ENCODE results near the gene SERPINE2. TPM values are rescaled to one million over a fixed set of nuclear protein-coding genes. Genes with fewer than 3 reads are reported as not detected.
"Not testable (repeated sequence)": the region's sequence is repeated elsewhere in the genome, so short reads cannot be mapped to it uniquely, and the experiment has no call there.

SERPINE2 gene
- total RNA-seq, 1 donor from 2014 or later = 19.2 TPM

DNA sequence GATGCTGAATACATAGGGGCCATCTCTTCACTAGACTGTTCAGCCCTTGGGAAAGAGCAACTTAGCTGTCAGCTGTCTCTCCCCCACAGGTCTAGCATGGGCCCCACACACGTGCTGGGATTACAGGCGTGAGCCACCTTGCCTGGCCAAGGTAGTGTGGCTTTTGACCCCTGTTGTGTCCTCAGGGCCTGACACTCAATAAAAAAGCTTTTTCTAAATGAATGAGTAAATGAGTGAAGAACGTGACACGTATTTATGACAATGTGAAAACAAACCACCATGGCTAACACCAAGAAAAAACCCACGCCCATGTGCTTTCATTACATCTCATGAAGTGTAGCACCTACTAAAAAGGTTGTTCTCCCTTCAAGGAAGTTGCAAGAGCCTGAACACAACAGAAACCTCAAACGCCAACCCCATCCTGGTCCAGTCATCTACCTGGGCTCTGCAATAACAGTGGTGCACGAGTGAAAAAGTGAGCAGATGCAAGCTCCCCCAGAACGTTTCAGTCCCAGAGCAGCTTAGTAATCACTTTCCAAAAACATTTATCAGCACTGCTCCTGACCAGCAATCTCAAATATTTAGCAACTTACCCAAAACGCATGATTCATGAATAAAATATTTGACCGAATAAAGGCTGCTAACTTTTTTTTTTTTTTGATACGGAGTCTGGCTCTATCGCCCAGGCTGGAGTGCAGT is 97.4 kb downstream of the SERPINE2 start:
- H3K4me3 Mint-ChIP-seq (ENCODE audit: low read depth) = peak overlapping the region; percentile 51
- DNase-seq (ENCODE audit: low spot score) = peak; percentile 60
- peaks cover 55% of the 10 kb centered on the region for H3K4me1 Mint-ChIP-seq (ENCODE audit: low read depth)
- H3K9me3 Mint-ChIP-seq = peaks cover 16% of the 10 kb centered on the region
- intact Hi-C loops (cut with micrococcal nuclease) = loop anchor here (1.0 to 10.0 kb wide), 6 partner anchors 12 to 247 kb away; partner anchors contain the start of gene MRPL44
- H3K36me3 Mint-ChIP-seq (ENCODE audit: low read depth) = peaks cover 33% of the 10 kb centered on the region
- peak overlapping the region; percentile 89 for H3K27ac Mint-ChIP-seq
- no peaks in the 10 kb centered on the region for H3K27me3 Mint-ChIP-seq (ENCODE audit: low read depth)

DNA sequence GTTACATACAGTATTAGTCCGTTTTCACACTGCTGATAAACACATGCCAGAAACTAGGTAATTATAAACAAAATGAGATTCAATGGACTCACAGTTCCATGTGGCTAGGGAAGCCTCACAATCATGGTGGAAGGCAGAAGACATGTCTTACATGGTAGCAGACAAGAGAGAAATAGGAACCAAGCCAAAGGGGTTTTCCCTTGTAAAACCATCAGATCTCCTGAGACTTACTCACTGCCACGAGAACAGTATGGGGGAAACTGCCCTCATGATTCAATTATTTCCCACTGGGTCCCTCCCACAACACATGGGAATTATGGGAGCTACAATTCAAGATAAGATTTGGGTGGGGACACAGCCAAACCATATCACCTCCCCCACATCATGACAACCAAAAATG is 99.6 kb downstream of the SERPINE2 start:
- intact Hi-C loops (cut with micrococcal nuclease) = loop anchor here (2.0 kb wide), 1 partner anchor 103 kb away; the partner anchor contains the start of gene AP1S3
- Mint-ChIP-seq H3K36me3 (ENCODE audit: low read depth) (peaks cover 38% of the 10 kb centered on the region), H3K4me1 (ENCODE audit: low read depth) (peaks cover 66% of the 10 kb centered on the region), H3K27ac (peak overlapping the region; percentile 61), H3K9me3 (peaks cover 16% of the 10 kb centered on the region)
- DNase-seq (ENCODE audit: low spot score); H3K27me3 Mint-ChIP-seq (ENCODE audit: low read depth); H3K4me3 Mint-ChIP-seq (ENCODE audit: low read depth): not testable (repeated sequence)

DNA sequence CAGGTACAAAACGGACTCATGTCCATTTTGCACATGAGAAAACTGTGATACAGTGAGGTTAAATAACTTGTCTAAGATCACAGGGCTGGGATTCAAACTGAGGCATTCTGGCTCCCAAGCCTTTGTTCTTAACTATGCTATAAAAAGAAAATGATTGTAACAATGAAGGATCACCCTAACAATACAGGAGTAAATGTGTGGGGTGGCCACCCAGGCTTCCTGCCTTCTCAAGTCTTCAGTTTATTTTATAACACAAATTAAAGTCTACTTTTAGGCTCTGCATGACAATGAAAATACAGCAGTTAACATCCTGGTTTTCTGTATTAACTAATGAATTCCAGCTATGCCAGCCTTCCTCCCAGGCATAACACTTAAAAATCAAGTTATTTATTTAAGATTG is 101.6 kb downstream of the SERPINE2 start:
- no peaks in the 10 kb centered on the region for H3K27me3 Mint-ChIP-seq (ENCODE audit: low read depth)
- H3K4me1 Mint-ChIP-seq (ENCODE audit: low read depth) = peaks cover 68% of the 10 kb centered on the region
- intact Hi-C loops (cut with micrococcal nuclease) = no loop called here
- peak overlapping the region; percentile 39 for H3K4me3 Mint-ChIP-seq (ENCODE audit: low read depth)
- DNase-seq (ENCODE audit: low spot score) = no peak
- H3K9me3 Mint-ChIP-seq = peaks cover 16% of the 10 kb centered on the region
- H3K36me3 Mint-ChIP-seq (ENCODE audit: low read depth) = peaks cover 33% of the 10 kb centered on the region
- peak overlapping the region; percentile 60 for H3K27ac Mint-ChIP-seq

DNA sequence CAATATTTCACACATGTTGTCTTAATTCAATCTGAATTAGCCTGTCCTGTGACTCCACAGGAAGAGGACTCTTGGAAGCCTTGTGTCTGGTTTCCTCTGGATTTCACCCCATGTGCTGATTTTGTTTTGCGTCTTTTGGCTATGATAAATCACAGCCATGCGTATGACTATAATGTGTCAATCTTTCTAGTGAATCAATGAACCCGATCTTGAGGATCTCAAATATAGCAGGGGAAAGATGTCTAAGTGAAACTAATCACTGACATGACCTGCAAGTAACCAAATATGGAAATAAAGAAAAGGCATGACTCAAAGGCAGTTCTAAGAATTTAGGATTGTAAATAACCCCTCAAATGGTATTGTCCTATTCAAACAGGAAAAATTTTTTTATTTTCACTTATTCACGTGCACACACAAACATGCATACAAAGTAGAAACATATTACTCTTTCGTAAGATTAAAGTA is 102.2 kb downstream of the SERPINE2 start:
- peak overlapping the region; percentile 58 for H3K27ac Mint-ChIP-seq
- H3K9me3 Mint-ChIP-seq = peaks cover 16% of the 10 kb centered on the region
- peaks cover 69% of the 10 kb centered on the region for H3K4me1 Mint-ChIP-seq (ENCODE audit: low read depth)
- no peaks in the 10 kb centered on the region for H3K27me3 Mint-ChIP-seq (ENCODE audit: low read depth)
- DNase-seq (ENCODE audit: low spot score) = no peak
- no peak overlapping the region for H3K4me3 Mint-ChIP-seq (ENCODE audit: low read depth)
- intact Hi-C loops (cut with micrococcal nuclease) = no loop called here
- peaks cover 31% of the 10 kb centered on the region for H3K36me3 Mint-ChIP-seq (ENCODE audit: low read depth)

DNA sequence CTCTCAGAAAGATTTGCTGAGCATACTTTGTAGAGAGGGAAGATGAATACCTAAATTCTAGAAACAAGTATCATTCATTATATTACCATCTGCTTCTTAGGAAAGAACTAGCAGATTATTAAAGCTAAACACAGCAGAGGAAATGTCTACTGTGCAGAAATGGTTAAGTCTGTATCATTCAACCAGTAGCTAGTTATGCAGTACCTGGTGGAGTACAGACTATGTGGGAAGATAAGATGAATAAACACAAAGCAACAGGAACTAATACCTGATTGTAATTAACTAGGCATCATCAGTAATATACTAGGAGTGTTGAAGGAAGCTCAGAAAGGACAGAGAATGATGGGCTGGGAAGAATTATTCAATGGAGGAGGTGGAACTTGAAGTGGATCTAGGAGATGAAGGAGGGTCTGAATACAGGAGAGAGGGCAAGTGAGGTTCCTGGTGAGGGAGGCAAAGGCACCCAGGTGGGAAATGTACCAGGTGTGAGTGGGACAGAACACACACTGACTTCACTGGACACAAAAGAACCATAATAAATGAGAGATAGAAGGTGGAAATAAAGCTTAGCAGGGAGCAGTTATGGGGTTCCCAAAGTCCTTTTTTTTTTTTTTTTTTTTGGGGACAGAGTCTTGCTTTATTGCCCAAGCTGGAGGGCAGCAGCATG is 103.5 kb downstream of the SERPINE2 start:
- intact Hi-C loops (cut with micrococcal nuclease) = no loop called here
- H3K36me3 Mint-ChIP-seq (ENCODE audit: low read depth) = peaks cover 23% of the 10 kb centered on the region
- no peaks in the 10 kb centered on the region for H3K27me3 Mint-ChIP-seq (ENCODE audit: low read depth)
- DNase-seq (ENCODE audit: low spot score) = no peak
- no peak overlapping the region for H3K4me3 Mint-ChIP-seq (ENCODE audit: low read depth)
- peaks cover 11% of the 10 kb centered on the region for H3K9me3 Mint-ChIP-seq
- H3K27ac Mint-ChIP-seq = peak overlapping the region; percentile 25
- H3K4me1 Mint-ChIP-seq (ENCODE audit: low read depth) = peaks cover 68% of the 10 kb centered on the region

DNA sequence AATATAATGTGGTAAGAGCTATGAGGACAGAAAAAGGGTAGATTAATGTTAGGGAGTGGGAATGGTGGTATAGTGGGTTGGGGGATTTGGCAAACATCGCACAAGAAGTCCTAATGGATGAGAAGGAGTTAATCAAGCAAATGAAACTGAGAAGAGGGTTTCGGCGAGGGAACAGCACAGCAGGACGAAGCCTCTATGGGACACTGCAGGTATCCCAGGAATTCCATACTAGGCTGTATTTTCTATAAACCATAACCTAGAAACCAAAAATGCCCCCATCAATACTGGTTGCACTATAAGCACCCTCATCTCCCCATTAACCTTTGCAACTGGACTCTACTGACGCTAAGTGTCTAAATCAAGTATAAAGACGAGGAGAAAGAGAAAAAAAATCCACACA is 104.2 kb downstream of the SERPINE2 start:
- Mint-ChIP-seq H3K27ac (no peak overlapping the region), H3K9me3 (peaks cover 10% of the 10 kb centered on the region), H3K36me3 (ENCODE audit: low read depth) (peaks cover 21% of the 10 kb centered on the region), H3K27me3 (ENCODE audit: low read depth) (no peaks in the 10 kb centered on the region), H3K4me3 (ENCODE audit: low read depth) (no peak overlapping the region), H3K4me1 (ENCODE audit: low read depth) (peaks cover 74% of the 10 kb centered on the region)
- intact Hi-C loops (cut with micrococcal nuclease) = no loop called here
- DNase-seq (ENCODE audit: low spot score) = no peak

DNA sequence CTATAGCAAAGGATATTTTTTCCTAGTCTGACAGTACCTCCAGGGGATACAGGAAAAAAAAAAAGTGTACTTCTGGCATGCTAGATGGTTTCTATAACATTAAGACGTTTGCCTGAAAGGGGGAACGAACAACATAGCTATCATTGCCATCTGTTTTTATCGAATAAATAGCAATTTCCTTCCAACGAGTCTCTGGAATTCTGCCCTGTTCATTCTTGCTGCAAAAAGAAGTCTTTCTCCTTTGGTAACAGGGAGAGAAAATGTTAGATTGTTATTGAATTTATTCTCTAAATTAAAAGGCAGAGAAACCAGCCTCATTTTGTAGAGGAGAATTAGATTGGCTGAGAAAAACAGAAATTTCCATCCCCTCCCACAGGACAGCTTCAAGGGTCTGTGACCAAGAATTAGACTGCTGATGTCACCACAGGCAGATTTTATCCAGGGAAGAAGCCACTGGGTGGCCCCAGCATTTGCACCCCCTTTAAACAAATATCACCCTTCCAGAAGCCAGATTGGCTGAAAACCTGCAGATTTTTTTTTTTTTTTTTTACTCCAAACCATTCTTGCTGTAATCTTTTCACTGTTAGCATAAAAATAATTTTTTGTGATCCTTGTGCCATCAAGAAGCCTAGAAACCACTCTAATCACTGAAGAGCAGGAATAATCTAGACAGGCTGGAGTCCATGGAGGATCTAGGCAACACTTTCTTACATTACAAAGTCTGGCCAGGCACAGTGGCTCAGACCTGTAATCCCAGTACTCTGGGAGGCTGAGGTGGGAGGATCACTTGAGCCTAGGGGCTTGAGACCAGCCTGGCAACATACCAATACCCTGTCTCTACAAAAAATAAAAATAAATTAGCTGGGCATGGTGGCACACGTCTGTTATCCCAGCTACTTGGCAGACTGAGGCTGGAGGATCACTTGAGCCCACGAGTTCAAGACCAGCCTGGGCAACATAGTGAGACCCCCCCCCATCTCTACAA is 106.0 kb downstream of the SERPINE2 start:
- Mint-ChIP-seq H3K36me3 (ENCODE audit: low read depth) (peaks cover 12% of the 10 kb centered on the region), H3K27ac (peak overlapping the region; percentile 17), H3K4me3 (ENCODE audit: low read depth) (no peak overlapping the region), H3K9me3 (no peaks in the 10 kb centered on the region), H3K27me3 (ENCODE audit: low read depth) (no peaks in the 10 kb centered on the region), H3K4me1 (ENCODE audit: low read depth) (peaks cover 71% of the 10 kb centered on the region)
- intact Hi-C loops (cut with micrococcal nuclease) = no loop called here
- no peak for DNase-seq (ENCODE audit: low spot score)

DNA sequence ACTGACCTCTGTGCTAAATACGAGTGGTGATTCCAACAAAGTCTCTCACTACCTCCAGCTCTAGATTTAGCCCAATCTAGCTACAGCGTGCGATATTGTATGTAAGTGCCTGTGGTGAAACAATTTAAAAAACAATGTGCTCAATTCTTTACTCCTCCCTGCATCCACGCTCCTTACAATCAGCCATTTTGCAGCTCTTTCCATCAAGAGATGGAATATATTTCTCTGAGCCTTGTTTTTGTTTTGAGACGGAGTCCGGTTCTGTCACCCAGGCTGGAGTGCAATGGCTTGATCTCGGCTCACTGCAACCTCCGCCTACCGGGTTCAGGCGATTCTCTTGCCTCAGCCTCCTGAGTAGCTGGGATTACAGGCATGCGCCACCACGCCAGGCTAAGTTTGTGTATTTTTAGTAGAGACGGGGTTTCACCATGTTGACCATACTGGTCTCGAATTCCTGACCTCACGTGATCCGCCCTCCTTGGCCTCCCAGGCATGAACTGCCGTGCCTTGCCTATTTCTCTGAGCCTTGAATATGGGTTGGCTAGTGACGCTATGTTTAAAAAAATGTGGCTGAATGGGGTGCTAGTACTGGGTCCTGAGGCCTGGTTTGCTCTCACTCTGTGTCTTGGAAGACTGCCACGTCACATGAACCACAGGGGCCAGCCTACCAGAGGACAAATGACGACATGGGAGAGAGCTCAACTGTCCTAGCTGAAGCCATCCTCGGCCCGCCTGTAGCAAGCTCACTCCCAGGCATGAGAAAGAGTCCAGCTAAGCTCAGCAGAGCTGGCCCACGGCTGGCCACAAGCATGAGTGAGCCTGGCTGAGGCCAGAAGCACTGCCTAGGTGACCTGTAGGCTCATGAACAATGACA is 108.7 kb downstream of the SERPINE2 start:
- peak overlapping the region; percentile 70 for H3K27ac Mint-ChIP-seq
- no peak for DNase-seq (ENCODE audit: low spot score)
- peaks cover 56% of the 10 kb centered on the region for H3K4me1 Mint-ChIP-seq (ENCODE audit: low read depth)
- peaks cover 21% of the 10 kb centered on the region for H3K36me3 Mint-ChIP-seq (ENCODE audit: low read depth)
- H3K27me3 Mint-ChIP-seq (ENCODE audit: low read depth) = no peaks in the 10 kb centered on the region
- H3K4me3 Mint-ChIP-seq (ENCODE audit: low read depth) = peak overlapping the region; percentile 52
- intact Hi-C loops (cut with micrococcal nuclease) = no loop called here
- peaks cover 7% of the 10 kb centered on the region for H3K9me3 Mint-ChIP-seq

DNA sequence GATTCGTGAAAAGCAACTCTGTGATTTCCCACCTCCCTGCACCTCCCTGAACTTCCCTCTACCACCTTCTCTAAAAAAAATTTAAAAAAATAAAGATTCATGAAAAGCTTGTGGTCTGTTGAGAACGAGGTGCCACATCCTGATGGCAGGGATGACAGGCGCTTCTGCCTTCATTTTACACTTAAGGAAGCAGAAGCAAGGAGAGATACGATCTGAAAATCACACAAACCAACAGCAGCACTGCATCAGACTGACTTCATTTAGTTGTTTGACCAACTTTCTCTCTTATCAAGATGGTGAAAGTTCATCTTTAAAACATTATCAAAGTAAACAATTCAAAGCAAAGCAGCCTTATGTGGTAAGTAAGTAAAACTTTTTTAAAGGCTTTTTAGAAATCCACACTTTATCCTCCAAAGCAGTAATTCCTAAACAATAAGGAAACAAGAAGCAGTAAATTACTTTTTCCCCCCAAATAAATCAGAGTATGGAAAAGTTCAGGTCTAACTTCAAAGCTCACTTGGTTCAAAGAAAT is 109.4 kb downstream of the SERPINE2 start:
- DNase-seq (ENCODE audit: low spot score) = peak; percentile 38
- intact Hi-C loops (cut with micrococcal nuclease) = loop anchor here (1.0 kb wide), 1 partner anchor 12 kb away; no protein-coding TSS in a partner anchor

DNA sequence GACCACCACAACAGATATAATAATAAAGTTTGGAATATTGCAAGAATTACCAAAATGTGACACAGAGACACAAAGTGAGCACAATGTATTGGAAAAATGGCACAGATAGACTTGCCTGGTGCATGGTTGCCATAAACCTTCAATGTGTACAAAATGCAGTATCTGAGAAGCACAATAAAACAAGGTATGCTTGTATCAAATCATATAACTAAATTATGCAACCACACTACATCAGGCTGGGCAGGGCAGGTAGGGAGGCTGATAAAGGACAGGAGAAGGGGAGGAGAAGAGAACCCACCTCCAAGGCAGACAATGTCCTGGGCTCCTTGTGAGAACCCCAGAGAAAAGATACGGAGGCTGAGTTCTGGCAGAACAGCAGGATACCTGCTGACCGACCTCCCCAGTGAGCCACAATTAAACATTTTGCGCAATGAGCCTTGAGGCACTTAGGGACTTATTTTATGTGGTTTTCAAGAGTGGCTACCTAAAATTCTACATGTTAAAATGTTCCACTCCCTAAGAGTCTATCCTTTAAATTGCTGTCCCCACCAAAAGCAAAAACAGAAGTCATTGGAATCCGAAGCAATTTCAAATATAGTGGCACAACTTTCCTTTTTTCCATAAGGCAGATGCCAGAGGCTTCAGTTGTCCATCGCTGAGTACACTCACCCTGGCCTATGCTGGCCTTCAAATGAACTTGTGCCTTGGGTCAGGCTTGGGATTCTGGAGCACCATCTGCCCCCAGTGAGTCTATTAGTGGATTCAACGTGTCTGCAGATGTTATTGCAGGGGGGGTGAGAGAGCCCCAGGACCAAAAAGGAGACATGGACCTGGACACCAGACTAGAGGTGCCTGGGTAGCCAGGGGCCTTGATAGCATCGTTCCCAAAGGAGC is 110.7 kb downstream of the SERPINE2 start:
- peaks cover 44% of the 10 kb centered on the region for H3K4me1 Mint-ChIP-seq (ENCODE audit: low read depth)
- intact Hi-C loops (cut with micrococcal nuclease) = loop anchor here (1.0 kb wide), 1 partner anchor 13 kb away; no protein-coding TSS in a partner anchor
- DNase-seq (ENCODE audit: low spot score) = no peak
- peak overlapping the region; percentile 51 for H3K27ac Mint-ChIP-seq
- H3K4me3 Mint-ChIP-seq (ENCODE audit: low read depth) = no peak overlapping the region
- peaks cover 27% of the 10 kb centered on the region for H3K36me3 Mint-ChIP-seq (ENCODE audit: low read depth)
- peaks cover 7% of the 10 kb centered on the region for H3K9me3 Mint-ChIP-seq
- H3K27me3 Mint-ChIP-seq (ENCODE audit: low read depth) = no peaks in the 10 kb centered on the region

More for the DNA sequence above, 109.4 kb downstream of the SERPINE2 start:
- peak overlapping the region; percentile 70 for H3K27ac Mint-ChIP-seq
- peaks cover 49% of the 10 kb centered on the region for H3K4me1 Mint-ChIP-seq (ENCODE audit: low read depth)
- H3K27me3 Mint-ChIP-seq (ENCODE audit: low read depth) = no peaks in the 10 kb centered on the region
- peaks cover 23% of the 10 kb centered on the region for H3K36me3 Mint-ChIP-seq (ENCODE audit: low read depth)
- H3K9me3 Mint-ChIP-seq = peaks cover 7% of the 10 kb centered on the region
- H3K4me3 Mint-ChIP-seq (ENCODE audit: low read depth) = peak overlapping the region; percentile 61

DNA sequence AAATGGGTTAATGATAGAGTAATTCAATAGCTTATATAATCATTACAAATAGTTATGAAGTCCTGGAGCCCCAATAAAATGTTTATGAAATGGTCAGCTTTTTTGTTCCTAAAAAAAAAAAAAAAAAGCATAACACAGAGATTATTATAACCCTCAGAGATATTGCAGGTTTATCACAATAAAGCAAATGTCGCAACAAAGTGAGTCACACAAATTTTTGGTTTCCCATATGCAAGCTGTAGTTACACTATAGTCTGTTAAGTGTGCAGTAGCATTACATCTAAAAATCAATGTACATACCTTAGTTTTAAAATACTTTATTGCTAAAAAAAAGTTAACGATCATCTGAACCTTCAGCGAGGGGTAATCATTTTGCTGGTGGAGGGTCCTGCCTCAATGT is 114.0 kb downstream of the SERPINE2 start:
- H3K27ac Mint-ChIP-seq = no peak overlapping the region
- no peak for DNase-seq (ENCODE audit: low spot score)
- no peaks in the 10 kb centered on the region for H3K27me3 Mint-ChIP-seq (ENCODE audit: low read depth)
- intact Hi-C loops (cut with micrococcal nuclease) = no loop called here
- H3K4me1 Mint-ChIP-seq (ENCODE audit: low read depth) = peaks cover 39% of the 10 kb centered on the region
- H3K36me3 Mint-ChIP-seq (ENCODE audit: low read depth) = peaks cover 30% of the 10 kb centered on the region
- H3K4me3 Mint-ChIP-seq (ENCODE audit: low read depth) = no peak overlapping the region
- peaks cover 7% of the 10 kb centered on the region for H3K9me3 Mint-ChIP-seq

Measured in activated T-helper 2 cell treated with anti-CD3 and anti-CD28 coated beads, Interferon-gamma antibody, Interleukin-2, Interleukin-4, amounts not matched to agents 10 μg/mL and 5 μg/mL and 100 μg/mL, durations not matched to agents 14 hours and 24 hours and 36 hours (primary cell).